IMR-90 (cell line): ENCODE measurements around the gene BGN. TPM values are rescaled to one million over a fixed set of nuclear protein-coding genes. Genes with fewer than 3 reads are reported as not detected.
A peak's percentile ranks its signal among the peaks of the same experiment; 100 is the strongest.

Source experiments
- ATAC-seq: fragments of 200-7000 bp; cut with Tn5 transposase; 2 replicates; pipeline ENCODE4 v1.9.1; 2020; ENCODE audit warnings: low read depth, mild to moderate bottlenecking, moderate library complexity
- BruUV-seq: library from RNA; stranded (reverse); fragments of 400-500 nt; replicated peaks from 2 replicates; lab custom pipeline; 2021; lab: Mats Ljungman, UMichigan
- CTCF ChIA-PET: fragments of 300-600 bp; formaldehyde crosslinking; extraction: SDS; loops from one replicate; lab custom pipeline; 2021; ENCODE audit warnings: antibody characterized with exemption; lab: Yijun Ruan, JAX
- POLR2A ChIA-PET: fragments of 300-600 bp; sonication (Branson Sonifier 250); formaldehyde crosslinking; loops from one replicate; lab custom pipeline; 2022; ENCODE audit warnings: antibody characterized with exemption; ENCODE audit not compliant: unreplicated experiment; lab: Charles Lee
- DNase-seq: peaks from one replicate; pipeline ENCODE4 v3.0.0; 2013
- H2AFZ ChIP-seq: replicated peaks from 2 replicates; pipeline ENCODE3; 2013; ENCODE audit warnings: low read length, mild to moderate bottlenecking; ENCODE audit not compliant: poor library complexity
- H2AK5ac ChIP-seq: 2 replicates; pipeline ENCODE4 v1.6.1; 2013; ENCODE audit warnings: low read depth, low read length, inconsistent platforms
- H2AK9ac ChIP-seq: replicated peaks from 2 replicates; pipeline ENCODE3; 2013; ENCODE audit warnings: mild to moderate bottlenecking, low read depth, low read length, moderate library complexity; ENCODE audit not compliant: poor library complexity
- H2BK120ac ChIP-seq: 2 replicates; pipeline ENCODE4 v1.6.1; 2013; ENCODE audit warnings: low read depth, low read length, inconsistent platforms
- H2BK15ac ChIP-seq: 3 replicates; pipeline ENCODE4 v1.6.1; 2013; ENCODE audit warnings: low read depth, low read length, inconsistent platforms
- H2BK20ac ChIP-seq: 2 replicates; pipeline ENCODE4 v1.6.1; 2013; ENCODE audit warnings: low read depth, mild to moderate bottlenecking, inconsistent platforms, low read length, moderate library complexity
- H2BK5ac ChIP-seq: 2 replicates; pipeline ENCODE4 v1.6.1; 2013; ENCODE audit warnings: mild to moderate bottlenecking, low read depth, low read length, inconsistent platforms; ENCODE audit not compliant: poor library complexity, severe bottlenecking
- H3K14ac ChIP-seq: replicated peaks from 2 replicates; pipeline ENCODE4 v1.6.1; 2013; ENCODE audit warnings: low read depth, low read length, inconsistent platforms
- H3K18ac ChIP-seq: 2 replicates; pipeline ENCODE4 v1.6.1; 2013; ENCODE audit warnings: low read depth, low read length, control low read depth
- H3K23ac ChIP-seq: 2 replicates; pipeline ENCODE4 v1.6.1; 2013; ENCODE audit warnings: low read depth, low read length, inconsistent platforms
- H3K27ac ChIP-seq: 2 replicates; pipeline ENCODE4 v1.5.1; 2013; ENCODE audit warnings: mild to moderate bottlenecking, control low read depth, low read length; ENCODE audit not compliant: insufficient read depth
- H3K27me3 ChIP-seq: 2 replicates; pipeline ENCODE4 v1.6.1; 2013; ENCODE audit warnings: low read length; ENCODE audit not compliant: control insufficient read depth, insufficient read depth
- H3K36me3 ChIP-seq: 2 replicates; pipeline ENCODE4 v1.6.1; 2013; ENCODE audit warnings: low read length, mixed read lengths; ENCODE audit not compliant: control insufficient read depth, insufficient read depth
- H3K4ac ChIP-seq: 2 replicates; pipeline ENCODE4 v1.6.1; 2013; ENCODE audit warnings: low read depth, low read length, inconsistent platforms
- H3K4me1 ChIP-seq: 2 replicates; pipeline ENCODE4 v1.6.1; 2013; ENCODE audit warnings: low read length, mixed read lengths; ENCODE audit not compliant: control insufficient read depth, insufficient read depth
- H3K4me2 ChIP-seq: 2 replicates; pipeline ENCODE4 v1.6.1; 2013; ENCODE audit warnings: low read depth, mild to moderate bottlenecking, control low read depth, low read length, moderate library complexity
- H3K4me3 ChIP-seq: 2 replicates; pipeline ENCODE4 v1.5.1; 2013; ENCODE audit warnings: low read depth, mild to moderate bottlenecking, control low read depth, low read length, moderate library complexity; ENCODE audit not compliant: insufficient read depth
- H3K56ac ChIP-seq: 2 replicates; pipeline ENCODE4 v1.6.1; 2013; ENCODE audit warnings: low read length, inconsistent platforms; ENCODE audit not compliant: insufficient read depth; ENCODE audit errors: extremely low read depth
- H3K79me1 ChIP-seq, 2 experiments: 2 replicates each; pipeline ENCODE4 v1.6.1; 2013; ENCODE audit warnings: low read length in 2 of 2, inconsistent platforms in 1 of 2, low read depth in 1 of 2
- H3K9ac ChIP-seq: 2 replicates; pipeline ENCODE4 v1.6.1; 2013; ENCODE audit warnings: low read depth, low read length, control low read depth
- H3K9me1 ChIP-seq: 2 replicates; pipeline ENCODE4 v1.6.1; 2013; ENCODE audit warnings: low read length, inconsistent platforms; ENCODE audit not compliant: insufficient read depth
- H3K9me3 ChIP-seq: 2 replicates; pipeline ENCODE4 v1.6.1; 2013; ENCODE audit warnings: low read length; ENCODE audit not compliant: control insufficient read depth, insufficient read depth
- H4K20me1 ChIP-seq: 2 replicates; pipeline ENCODE4 v1.6.1; 2013; ENCODE audit warnings: low read length, inconsistent platforms; ENCODE audit not compliant: insufficient read depth
- H4K5ac ChIP-seq: 2 replicates; pipeline ENCODE4 v1.6.1; 2013; ENCODE audit warnings: mild to moderate bottlenecking, low read depth, low read length, control low read depth
- H4K8ac ChIP-seq, 2 experiments: 2 replicates each; pipeline ENCODE4 v1.6.1; 2013; ENCODE audit warnings: low read depth in 2 of 2, low read length in 2 of 2, control low read depth in 1 of 2, inconsistent platforms in 1 of 2
- H4K91ac ChIP-seq: 2 replicates; pipeline ENCODE4 v1.6.1; 2013; ENCODE audit warnings: low read depth, low read length, inconsistent platforms; ENCODE audit not compliant: insufficient read depth
- CHD1 ChIP-seq: IDR thresholded peaks from 2 replicates; pipeline ENCODE4 v1.6.1; 2012; ENCODE audit warnings: low read depth, low read length, improper control_type of control experiment
- MAZ ChIP-seq: IDR thresholded peaks from 2 replicates; pipeline ENCODE4 v1.6.1; 2012; ENCODE audit warnings: low read depth, mild to moderate bottlenecking, low read length, improper control_type of control experiment, moderate library complexity, borderline replicate concordance
- WGBS, 2 experiments: methylation state at CpG; one replicate each; pipeline versions ENCODE4 v1.1.5 to v1.1.7; 2013; ENCODE audit warnings: missing lambda C conversion rate in 2 of 2; ENCODE audit not compliant: insufficient read length in 1 of 2; ENCODE audit errors: extremely low coverage in 2 of 2; 5-methylcytosine and 5-hydroxymethylcytosine counted together
- dilution Hi-C: fragments of 300-500 bp; cut with HindIII; formaldehyde crosslinking; loops from one replicate; pipeline ENCODE4 v1.14.3; 2018; ENCODE audit warnings: low sequenced_read_pairs; ENCODE audit not compliant: unreplicated experiment
- in situ Hi-C: fragments of 300-500 bp; cut with MboI; formaldehyde crosslinking; loops from 3 replicates; pipeline ENCODE4 v1.14.3; 2019; ENCODE audit warnings: low sequenced_read_pairs, inconsistent platforms, mixed read lengths
- intact Hi-C: fragments of 100-400 bp; cut with micrococcal nuclease; formaldehyde crosslinking; loops from 2 replicates; pipeline ENCODE4 v1.10.0; 2022
- polyA plus RNA-seq, 3 experiments: library from polyadenylated mRNA; depleted of rRNA; stranded (reverse); fragments of >200 nt; gene quantifications; 2 replicates each; pipeline ENCODE4 v1.2.3, GENCODE V29; 2012; ENCODE audit warnings: low replicate concordance in 1 of 3
- total RNA-seq: library from RNA; depleted of rRNA; stranded (reverse); fragments of >200 nt; gene quantifications from 2 replicates; pipeline ENCODE4 v1.2.3, GENCODE V29; 2012

The BGN gene
- total and polyA plus RNA-seq, 2 of the 4 experiments (the other 2 are of a cell fraction): 11.3 to 298 TPM

DNA sequence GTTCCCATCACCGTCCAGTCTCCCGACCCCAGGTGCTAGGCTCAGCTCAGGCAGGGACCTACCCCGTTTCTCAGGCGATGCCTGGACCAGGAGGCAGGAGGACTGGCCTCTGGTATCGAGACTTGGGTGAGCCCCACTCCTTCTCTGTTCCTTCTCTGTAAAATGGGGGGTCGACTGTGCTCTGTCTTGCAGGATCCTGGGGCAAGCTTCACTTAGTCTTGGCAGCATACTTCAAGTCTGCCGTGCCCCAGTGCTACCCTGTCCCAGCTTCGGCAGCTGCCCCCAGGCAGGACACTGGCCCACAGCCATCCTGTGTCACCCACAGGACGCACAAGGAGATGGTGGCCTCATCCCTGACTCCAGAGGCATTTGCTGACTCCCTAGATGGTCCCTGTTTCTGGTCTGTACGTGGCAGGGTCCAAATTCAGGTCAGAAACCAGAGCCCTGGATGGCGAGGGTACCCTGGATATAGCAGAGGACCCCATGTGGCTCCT is 17.4 kb upstream of the BGN start:
- Histone ChIP-seq H3K27ac (peak overlapping the region; percentile 56), H3K18ac (peak overlapping the region; percentile 78), H3K9me1 (peaks cover 23% of the 10 kb centered on the region), H2BK5ac (peak overlapping the region; percentile 72), H4K20me1 (no peaks in the 10 kb centered on the region), H3K56ac (no peak overlapping the region), H3K14ac (peak overlapping the region; percentile 97), H3K4me2 (no peak overlapping the region), H2BK20ac (peak overlapping the region; percentile 99), H3K23ac (peak overlapping the region; percentile 94), H4K8ac (peak overlapping the region; percentile 91 to 93), H3K4me3 (no peak overlapping the region), H2AK5ac (peak overlapping the region; percentile 98), H2AK9ac (peak overlapping the region; percentile 94), H4K91ac (peak overlapping the region; percentile 98), H3K4ac (peak overlapping the region; percentile 99), H4K5ac (peak overlapping the region; percentile 82), H2BK15ac (peak overlapping the region; percentile 100; the same call in 2 of the 3 replicates), H3K9ac (no peak overlapping the region), H3K27me3 (no peaks in the 10 kb centered on the region), H3K9me3 (no peaks in the 10 kb centered on the region), H3K79me1 (peaks cover 0 to 5% of the 10 kb centered on the region in 2 experiments; a peak in 1 of 4 replicates), H3K4me1 (peaks cover 23% of the 10 kb centered on the region), H3K36me3 (no peaks in the 10 kb centered on the region), H2BK120ac (peak overlapping the region; percentile 99), H2AFZ (peak overlapping the region; percentile 85)
- TF ChIP-seq MAZ: no peak
- no peak for TF ChIP-seq CHD1
- ChIA-PET POLR2A (interaction anchor here (0.6 kb wide), 1 partner anchor 30 kb away, joined by 3 read pairs; no protein-coding TSS in a partner anchor), CTCF (no interaction called here)
- in situ Hi-C loops: no loop called here
- no TSS peak for BruUV-seq
- peak; percentile 21 for ATAC-seq
- no peak for DNase-seq
- intact Hi-C loops: no loop called here
- 72% methylated on average over 3 of the region's 11 CpGs; no CpG with 5 or more reads in 1 of the 2 experiments for WGBS, 2 experiments
- dilution Hi-C loops: no loop called here
